Measurements from ENCODE around the gene PLA2G4F. TPM values are rescaled to one million over a fixed set of nuclear protein-coding genes. Genes with fewer than 3 reads are reported as not detected.

PLA2G4F gene
- polyA plus RNA-seq, 4 donors, result 0.68 to 36.7 (median 25.1) TPM

DNA sequence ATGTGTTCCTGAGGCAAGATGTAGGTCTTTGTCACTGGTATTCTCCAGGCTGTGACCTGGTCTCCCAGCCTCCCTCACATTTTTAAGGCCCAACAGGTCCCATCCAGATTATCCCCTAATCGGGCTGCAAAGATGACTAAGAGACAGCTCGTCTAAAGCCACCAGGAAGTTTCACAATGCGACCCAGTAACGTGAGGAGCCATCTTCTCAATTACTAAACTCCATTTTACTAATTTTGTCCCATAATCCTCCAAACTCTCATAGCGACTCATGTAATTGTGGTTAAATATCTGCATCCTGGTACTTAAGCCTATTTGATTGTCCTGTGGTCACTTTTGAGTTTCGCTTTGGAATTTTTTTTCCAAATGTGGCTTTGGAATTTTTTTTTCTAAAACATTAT is 8.7 kb upstream of the PLA2G4F start:
- no peak for DNase-seq (ENCODE audit: low read depth in 4 of 4, low spot score in 3 of 4)

DNA sequence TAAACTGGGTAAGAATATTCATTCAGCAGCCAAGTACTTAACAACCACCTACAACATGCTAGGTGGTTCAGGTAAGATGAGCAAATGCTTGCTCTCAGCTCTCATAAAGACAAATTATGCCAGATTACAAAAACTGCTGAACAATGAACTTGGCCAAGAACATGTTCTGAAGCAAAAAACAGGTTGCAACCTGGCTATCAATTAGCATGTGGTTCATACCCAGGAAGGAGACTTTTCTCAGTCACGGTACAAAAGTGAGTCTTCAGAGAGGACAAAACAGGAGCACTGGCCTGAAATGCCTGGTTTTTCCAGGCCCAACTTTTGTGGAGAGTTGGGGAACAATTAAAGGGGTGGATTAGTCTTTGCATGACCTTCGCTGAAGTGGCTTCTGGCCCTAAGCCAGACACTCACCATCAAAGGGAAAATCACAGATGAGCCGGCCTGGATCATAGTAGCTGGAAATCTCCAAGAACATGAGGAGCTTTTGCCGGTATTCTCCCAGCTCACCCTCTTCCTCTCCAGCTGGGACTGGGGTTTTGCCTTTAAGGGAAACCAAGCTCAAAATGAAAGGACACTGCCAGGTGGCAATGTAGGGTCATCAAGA is 7.6 kb upstream of the PLA2G4F start:
- no peak for DNase-seq (ENCODE audit: low read depth in 4 of 4, low spot score in 3 of 4)

DNA sequence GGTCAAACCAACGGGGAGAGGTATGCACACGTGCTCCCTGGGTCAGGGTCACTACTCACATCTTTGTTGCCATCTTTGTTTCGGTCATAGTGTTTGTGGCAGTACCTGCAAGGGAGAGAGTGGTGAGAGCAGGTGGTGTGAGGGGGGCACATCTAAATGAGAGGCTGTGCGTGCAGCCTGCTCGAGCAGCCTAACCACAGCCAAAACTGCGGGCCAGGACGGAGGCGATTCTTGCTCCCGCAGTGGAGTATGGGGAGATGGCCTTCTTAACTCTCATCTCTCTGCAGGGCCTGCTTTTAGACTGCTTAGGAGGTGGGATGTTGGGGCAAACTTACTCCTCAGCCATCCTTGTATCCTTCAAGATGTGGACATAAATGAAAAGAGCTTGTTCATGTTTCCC is 6.9 kb upstream of the PLA2G4F start:
- no peak for DNase-seq (ENCODE audit: low read depth in 4 of 4, low spot score in 3 of 4)

DNA sequence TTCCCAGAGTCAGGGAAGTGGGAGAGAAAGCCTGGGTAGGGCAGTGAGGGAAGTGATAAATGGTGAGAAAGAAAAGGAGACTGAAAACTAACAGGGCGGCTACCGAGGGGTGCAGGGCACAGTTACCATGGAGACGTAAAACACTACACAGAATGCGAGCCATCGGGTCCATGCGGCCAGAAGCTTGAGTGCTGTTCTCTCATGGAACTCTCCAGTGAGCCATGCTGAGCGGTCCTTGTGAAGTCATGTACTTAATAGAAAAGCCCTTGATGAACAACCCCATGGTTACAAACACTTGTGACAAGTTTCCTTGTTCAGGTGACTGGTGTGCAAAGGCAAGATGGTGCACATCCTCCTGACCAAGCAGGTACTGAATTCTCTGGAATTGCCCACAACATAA is 3.7 kb upstream of the PLA2G4F start:
- DNase-seq (ENCODE audit: low read depth in 4 of 4, low spot score in 3 of 4), result no peak

DNA sequence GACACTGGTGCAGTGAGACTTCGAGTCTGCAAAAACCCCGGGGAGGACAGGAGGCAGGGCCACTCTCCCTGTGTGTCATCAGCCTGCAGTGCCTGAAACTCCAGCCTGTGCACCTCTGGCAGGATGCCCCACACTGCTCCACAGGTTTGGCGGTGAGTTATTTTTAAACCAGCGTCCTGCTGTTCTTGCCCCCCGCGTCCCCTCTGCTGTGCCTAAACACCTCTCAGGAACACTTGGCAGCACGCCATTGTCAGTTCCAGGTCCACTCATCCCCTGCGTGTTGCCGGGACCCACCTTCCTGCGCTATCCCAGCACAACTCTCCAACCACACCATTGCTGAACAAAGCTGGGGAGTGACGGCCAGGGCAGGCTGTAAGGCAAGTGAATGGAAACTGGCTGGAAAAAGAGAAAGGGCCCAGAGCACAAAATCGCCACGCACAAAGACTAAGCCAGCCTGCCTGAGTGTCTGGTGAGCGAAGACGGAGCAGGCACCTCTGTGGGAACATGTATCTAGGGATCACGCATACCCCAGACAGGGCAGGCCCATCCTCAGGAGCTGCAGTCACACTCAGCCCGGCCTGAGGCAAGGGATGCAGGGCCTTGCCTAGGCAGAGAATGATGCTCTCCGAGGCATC is 3.1 kb upstream of the PLA2G4F start:
- no peak for DNase-seq (ENCODE audit: low read depth in 4 of 4, low spot score in 3 of 4)

DNA sequence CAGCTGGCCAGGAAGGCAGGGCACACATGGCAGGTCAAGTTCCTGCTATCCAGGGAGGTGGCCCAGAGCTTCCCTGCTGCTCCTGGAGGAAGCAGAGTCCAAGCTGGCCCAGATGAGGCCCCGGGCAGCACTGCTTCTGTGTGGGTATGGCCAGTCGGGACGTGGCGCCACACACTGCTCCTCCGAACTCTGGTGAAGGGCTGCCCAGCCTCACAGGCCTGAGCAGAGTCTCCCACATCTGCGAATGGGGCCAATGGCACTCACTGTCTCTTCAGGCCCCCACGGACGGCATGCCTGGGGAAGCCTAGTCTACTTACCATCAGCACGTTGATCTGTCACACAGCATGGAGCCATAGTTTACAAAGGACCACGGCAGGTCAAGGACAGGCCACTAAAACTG is 2.5 kb upstream of the PLA2G4F start:
- DNase-seq (ENCODE audit: low read depth in 4 of 4, low spot score in 3 of 4), result no peak

DNA sequence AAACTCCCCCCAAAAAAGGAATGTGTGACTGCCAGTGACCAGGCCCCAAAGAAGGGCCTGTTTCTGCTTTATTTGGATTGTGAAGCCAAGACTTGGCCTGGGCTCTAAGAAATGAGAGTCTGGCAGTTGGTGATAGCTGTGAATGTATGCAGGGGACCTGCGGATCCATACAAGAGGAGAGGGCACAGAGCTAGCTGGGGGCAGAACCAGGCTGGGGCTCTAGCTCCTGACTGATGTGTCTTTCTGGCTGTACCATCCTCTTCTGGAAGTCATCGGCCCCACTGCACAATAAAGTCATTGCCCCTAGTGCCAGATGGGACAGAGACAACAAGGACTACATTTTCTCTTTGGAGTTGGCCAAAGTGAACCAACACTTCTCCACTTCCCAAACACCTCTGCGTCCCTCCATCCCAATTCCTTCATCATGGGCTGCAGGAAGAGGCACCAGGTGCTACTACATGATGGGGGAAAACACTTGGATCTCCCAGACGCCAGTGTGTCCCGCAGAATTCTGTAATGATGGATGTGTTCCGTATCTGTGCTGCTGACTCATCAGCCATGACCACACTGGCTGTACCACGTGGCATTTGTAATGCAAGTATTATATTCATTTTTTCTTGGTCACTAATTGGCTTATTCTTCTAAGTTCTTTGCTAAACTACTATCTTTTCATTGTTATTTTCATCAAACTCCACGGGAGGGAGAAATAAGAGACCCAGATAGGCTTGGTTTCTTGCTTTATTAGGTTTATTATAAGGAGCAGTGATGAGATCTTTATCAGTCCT is 1.7 kb upstream of the PLA2G4F start:
- no peak for DNase-seq (ENCODE audit: low read depth in 4 of 4, low spot score in 3 of 4)

DNA sequence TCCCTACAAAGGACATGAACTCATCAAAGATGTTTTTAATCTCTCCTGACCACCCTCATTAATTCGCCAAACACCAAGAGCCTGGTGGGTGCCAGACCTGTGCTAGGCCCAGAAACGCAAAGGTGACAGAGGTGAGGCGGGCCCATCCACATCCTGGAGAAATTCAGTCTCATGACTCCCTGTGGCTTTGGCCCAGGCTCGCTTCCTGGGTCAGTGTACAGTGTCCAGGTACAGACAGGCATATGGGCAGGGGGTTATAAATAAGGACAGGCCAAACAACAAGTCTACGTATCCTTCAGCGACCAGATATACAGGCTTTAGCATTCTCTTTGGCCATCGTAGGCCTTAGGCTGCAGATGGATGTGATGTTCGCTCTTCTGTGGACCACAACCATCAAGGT is 945 bp upstream of the PLA2G4F start:
- no peak for DNase-seq (ENCODE audit: low read depth in 4 of 4, low spot score in 3 of 4)

DNA sequence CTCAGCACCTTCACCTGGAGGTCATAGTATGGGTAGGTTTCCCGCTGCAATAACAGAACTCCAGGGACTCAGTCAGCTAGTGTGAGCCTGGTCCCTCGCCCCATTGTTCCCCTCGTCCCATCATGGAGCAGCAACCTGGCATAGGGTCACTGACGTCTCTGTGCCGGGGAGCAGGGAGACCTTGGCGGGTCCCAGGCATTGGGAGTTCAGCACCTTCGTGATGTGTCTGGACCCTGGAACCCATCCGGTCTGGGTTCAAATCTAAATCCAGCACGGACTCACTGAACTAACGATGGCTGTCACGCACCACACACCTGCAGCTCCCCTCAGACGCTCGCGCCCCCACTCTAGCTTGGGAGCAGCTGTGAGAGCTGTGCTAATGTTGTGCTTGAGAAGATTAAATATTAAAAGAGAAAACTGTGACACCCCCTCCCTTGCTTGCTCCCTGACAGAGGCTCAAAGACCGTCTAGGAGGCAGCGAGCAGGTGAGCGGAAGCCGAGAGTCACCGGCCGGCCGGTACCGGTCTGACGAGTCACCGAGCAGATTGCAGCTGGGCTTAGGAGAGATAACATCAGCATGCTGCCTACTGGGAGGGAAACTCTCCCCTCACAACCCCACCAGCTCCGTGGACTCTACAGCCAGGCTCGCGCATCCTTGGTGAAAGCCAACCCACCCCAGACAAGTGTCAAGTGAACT is 742 bp downstream of the PLA2G4F start:
- DNase-seq (ENCODE audit: low read depth in 4 of 4, low spot score in 3 of 4), result no peak

DNA sequence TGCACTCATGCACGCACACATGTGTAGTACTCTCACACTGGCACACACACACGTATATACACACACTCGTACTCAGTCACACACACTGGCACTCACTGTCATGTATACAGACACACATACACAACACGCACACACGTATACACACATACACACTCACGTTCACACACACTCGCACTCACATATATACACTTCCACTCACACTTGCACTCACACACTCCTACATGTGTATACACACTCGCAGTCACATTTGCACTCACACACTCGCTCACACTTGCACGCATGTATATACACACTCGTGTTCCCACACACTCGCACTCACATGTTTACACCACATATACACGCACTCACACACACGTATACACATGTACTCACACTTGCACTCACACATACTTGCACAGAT is 1.5 kb downstream of the PLA2G4F start:
- DNase-seq (ENCODE audit: low read depth in 4 of 4, low spot score in 3 of 4), result no peak

DNA sequence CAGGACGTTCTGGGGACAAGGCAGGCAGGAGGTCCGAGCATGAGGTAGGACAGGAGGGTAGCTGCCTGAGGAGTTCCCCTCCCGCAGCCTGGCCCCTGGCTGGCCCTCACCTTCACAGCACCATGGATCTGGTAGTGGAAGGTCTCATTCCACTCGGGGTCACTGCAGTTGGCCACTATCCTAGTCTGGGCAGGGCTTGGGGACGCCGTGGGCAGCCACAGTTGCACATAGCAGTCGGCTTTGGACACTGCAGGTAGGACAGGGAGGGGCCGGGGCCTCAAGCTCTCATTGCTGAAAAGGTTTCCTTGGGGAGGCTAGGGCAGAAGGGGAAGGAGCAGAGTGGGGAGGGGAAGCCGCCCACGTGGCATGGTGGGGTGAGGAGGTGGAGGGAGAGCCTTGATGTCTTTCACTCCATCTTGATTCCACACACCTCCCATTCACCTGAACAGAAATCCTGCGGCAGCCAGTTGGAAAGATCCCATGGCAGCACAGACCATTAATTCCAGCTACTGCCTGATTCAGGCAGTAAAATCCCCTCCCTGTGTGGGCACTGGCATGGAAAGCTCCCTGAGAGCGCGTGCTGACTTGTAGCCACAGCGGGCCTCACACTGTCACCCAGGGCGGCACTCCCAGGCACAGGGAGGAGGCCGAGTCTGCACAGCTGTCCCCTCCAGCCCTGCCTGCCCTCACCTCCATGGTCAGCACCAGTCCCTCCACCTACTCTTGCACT is 2.1 kb downstream of the PLA2G4F start:
- DNase-seq (ENCODE audit: low read depth in 4 of 4, low spot score in 3 of 4), result peak in 2 of 4 donors; percentile 68 to 73

DNA sequence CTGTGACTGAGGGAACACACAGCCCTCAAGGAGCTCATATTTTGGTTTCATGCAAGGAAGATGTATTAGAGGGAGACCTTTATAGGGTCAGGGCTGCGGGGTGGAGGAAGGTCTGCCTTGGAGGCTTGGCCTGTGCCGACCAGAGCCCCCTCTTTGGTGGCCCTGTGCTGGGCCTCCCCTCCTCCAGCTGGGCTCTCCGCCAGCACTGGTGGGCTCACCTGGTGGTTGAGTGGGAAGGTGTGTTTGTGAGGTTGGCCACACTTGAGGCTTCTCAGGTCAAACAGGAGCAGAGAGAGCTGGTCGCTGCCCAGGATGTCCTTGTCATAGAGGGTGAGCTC is 2.6 kb downstream of the PLA2G4F start:
- no peak for DNase-seq (ENCODE audit: low read depth in 4 of 4, low spot score in 3 of 4)

DNA sequence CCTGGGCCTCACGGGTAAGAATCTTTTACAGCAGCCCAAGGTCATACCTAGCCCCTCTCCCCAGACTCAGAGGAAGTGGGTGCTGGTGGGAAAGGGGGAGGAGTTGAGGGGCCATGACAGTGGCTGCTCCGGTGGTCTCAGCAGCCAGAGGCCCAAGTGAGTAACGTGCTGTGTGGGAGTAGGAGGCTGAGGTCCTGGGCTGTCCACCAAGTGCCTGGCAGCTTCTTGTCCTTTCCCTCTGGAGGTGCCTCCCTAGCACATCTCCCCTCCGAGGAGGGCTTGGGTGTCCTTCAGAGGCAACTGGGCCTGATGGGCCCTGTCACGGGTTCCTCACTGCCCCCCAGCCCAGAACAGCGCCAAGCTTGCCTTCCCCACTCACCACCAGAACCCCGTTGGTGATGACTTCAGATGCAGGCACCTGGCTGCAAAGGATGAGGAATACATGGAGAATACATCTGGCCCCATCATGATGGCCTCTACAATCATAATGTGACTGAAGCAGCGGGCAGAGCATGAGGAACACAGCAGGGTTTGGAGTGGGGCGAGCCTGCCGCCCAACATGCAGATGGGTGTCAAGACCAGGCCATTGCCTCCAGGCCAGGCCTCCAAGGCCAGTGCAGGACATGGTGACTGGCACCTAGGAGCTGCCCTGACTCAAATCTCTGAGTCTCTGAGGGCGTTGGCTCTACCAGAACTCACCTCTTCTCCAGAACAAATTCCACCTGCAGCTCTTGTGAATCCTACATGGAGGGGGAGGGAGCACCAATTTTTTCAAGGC is 3.3 kb downstream of the PLA2G4F start:
- no peak for DNase-seq (ENCODE audit: low read depth in 4 of 4, low spot score in 3 of 4)

DNA sequence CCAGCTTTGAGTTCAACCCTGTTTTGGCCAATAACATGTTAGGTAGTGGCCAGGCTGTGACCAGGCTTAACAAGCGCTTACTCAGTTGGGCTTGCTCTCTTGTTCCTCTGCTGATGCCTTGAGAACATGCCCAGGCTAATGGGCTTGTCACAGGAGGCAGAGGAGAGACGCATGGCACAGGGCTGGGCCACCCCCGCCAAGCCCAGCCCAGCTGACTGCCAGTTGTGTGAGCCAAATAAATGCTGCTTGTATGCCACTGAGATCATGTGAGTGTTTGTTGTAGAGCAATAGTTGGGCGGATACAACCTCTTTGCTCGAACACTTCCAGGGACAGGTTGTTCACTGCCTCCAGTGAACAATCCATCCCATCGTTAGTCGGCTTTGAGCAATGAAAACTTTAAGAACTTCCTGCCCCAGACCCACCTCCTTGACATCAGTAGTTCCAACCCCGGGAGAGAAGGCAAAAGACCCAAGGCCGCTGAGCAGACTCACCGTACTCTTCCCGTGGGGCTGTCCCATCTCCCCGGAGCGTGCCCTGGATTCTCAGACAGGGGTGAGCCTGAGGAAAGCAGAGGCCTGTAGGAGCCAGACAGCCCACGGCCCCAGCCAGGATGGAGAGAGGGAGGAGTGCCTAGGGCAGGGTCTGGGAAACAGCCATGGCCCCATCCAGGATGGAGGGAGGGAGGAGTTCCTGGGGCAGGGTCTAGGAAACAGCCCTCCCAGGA is 4.1 kb downstream of the PLA2G4F start:
- DNase-seq (ENCODE audit: low read depth in 4 of 4, low spot score in 3 of 4), result no peak

DNA sequence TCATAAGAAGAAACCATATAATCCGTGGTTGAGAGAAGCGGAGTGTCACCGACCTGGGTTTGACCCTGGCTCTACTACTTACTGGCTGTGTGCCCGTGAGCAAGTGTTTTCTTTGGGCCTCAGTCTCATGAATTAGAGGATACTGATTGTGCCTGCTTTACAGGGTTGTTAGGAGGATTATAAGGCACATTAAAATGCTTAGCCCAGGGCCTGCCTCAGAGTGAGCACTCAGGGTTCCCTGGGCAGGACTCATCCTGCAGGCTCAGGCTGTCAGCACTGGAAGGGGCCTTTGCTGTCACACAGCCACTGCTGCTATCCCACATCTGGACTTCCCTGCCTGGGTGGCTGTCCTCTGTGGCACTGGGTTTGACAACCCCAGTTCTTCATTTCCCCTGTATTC is 4.7 kb downstream of the PLA2G4F start:
- DNase-seq (ENCODE audit: low read depth in 4 of 4, low spot score in 3 of 4), result no peak

DNA sequence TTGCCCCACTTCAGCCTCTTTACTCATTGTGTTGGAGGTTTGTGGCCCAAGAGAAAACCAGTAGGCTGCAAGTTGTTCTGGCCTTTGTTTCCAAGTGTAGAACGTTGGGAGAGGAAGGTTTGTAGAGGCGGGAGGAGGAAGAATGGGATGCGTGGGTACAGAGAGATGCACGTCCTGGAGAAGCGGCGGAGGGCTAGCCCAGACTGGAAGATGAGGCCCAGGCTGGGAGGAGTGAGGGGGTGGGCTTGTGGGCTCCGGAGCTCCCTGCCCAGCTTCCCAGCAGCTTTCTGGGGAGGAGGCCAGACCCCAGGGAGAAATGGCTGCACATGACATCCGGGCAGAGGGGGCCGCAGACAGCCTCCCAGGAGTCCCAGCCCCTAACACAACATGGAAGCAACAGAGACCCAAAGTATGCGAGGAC is 5.3 kb downstream of the PLA2G4F start:
- no peak for DNase-seq (ENCODE audit: low read depth in 4 of 4, low spot score in 3 of 4)

DNA sequence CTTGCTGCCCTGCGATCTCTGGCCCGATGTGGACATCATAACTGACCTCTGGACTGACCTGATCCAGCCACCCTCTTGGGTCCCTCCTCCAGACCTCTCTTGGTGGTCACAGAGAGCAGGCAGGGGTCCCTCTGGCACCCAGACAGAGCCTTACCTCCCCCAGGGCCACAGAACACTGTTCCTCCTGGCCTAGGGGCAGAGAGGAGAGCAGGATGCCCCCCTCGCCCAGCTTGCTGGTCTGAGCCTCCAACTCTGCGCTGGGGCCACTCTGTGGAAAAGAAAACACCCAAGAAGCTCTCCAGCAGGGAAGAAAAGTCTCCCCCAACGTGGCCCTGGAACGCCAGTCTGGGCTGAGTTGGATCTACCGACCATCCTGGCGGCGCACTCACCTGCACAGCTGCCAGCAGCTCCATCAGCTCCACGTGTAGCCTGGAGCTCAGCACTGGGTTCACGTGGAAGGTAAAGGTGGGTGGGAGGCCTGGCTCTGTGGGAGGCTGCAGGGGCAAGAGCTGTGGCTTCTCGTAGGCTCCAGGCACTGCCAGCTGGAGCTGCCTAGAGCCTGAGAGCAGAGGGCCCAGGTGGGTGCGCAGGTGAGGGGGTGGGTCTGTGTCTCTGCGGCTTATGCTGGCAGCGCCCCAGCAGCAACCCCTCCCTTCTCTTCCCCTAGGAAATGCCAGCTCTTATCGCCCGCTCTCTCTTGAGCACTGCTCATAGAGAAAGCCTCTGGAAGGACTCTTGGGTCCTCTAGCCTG is 6.0 kb downstream of the PLA2G4F start:
- DNase-seq (ENCODE audit: low read depth in 4 of 4, low spot score in 3 of 4), result no peak

DNA sequence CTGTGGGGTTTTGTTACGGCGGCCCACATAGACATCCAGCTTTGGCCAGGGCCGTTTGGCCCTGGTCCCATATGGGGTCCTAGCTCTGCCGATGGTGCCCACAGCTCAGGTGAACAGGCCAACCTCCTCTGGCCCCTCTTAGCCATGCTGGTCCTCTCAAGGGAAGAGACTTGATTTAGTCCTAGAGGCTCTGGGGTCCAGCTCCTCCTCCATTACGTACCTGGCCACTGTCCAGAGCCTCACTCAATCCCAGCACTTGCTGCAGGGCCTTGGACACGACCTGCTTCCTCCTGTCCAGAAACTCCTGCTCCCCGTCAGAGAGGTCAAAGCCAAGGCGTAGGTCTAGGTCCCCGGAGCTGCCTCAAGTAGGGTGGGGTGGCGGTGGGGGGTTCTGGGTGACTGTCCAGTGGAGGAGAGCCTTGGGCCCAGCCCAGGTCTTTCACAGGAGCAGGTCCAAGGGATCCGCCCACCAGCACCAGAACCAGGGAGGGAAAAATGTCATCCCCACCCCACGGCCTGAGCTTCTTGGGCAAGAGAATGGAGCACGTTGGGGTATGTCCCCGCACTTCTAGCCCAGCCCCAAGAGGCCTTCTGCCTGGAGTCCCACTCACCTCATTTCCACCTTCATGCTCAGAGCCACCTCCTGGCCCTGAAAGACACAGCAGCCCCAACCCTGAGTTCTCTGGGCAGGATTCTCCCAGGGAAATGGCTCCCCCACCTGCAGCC is 6.8 kb downstream of the PLA2G4F start:
- no peak for DNase-seq (ENCODE audit: low read depth in 4 of 4, low spot score in 3 of 4)

Data from left renal pelvis (tissue), 4 donors.